Measurements from ENCODE around the gene NRSN1. TPM values are rescaled to one million over a fixed set of nuclear protein-coding genes. Genes with fewer than 3 reads are reported as not detected.

Gene NRSN1
- total RNA-seq, 4 donors from 2014 or later: 0.35 TPM; not detected in 3

- Histone ChIP-seq H3K4me3 (no peak overlapping the region), H3K36me3 (no peaks in the 10 kb centered on the region), H3K4me1 (no peaks in the 10 kb centered on the region), H3K9me3 (no peaks in the 10 kb centered on the region), H3K27me3 (no peaks in the 10 kb centered on the region), H3K27ac (no peak overlapping the region)
- intact Hi-C loops (cut with DNase I; ENCODE audit: low total_unique reads): no loop called here
- TF ChIP-seq POLR2A (IDR thresholded peaks at IDR 0.05): no peak
- TF ChIP-seq, protein P1, sequence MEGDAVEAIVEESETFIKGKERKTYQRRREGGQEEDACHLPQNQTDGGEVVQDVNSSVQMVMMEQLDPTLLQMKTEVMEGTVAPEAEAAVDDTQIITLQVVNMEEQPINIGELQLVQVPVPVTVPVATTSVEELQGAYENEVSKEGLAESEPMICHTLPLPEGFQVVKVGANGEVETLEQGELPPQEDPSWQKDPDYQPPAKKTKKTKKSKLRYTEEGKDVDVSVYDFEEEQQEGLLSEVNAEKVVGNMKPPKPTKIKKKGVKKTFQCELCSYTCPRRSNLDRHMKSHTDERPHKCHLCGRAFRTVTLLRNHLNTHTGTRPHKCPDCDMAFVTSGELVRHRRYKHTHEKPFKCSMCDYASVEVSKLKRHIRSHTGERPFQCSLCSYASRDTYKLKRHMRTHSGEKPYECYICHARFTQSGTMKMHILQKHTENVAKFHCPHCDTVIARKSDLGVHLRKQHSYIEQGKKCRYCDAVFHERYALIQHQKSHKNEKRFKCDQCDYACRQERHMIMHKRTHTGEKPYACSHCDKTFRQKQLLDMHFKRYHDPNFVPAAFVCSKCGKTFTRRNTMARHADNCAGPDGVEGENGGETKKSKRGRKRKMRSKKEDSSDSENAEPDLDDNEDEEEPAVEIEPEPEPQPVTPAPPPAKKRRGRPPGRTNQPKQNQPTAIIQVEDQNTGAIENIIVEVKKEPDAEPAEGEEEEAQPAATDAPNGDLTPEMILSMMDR (IDR thresholded peaks at IDR 0.05): no peak
- no peak for DNase-seq
These were observed 20.8 kb upstream of the NRSN1 start for GRCh38 chr6:24105191-24105590.

GRCh38 chr6:24106291-24106690, 19.7 kb upstream of the NRSN1 start:
- intact Hi-C loops (cut with DNase I; ENCODE audit: low total_unique reads): no loop called here
- H3K9me3 ChIP-seq: no peaks in the 10 kb centered on the region
- H3K27me3 ChIP-seq: no peaks in the 10 kb centered on the region
- no peak overlapping the region for H3K4me3 ChIP-seq
- no peaks in the 10 kb centered on the region for H3K4me1 ChIP-seq
- TF ChIP-seq, protein P1 (IDR thresholded peaks at IDR 0.05): no peak
- TF ChIP-seq POLR2A (IDR thresholded peaks at IDR 0.05): no peak
- DNase-seq: no peak
- H3K27ac ChIP-seq: no peak overlapping the region
- H3K36me3 ChIP-seq: no peaks in the 10 kb centered on the region

- no peaks in the 10 kb centered on the region for H3K9me3 ChIP-seq
- TF ChIP-seq, protein P1 (IDR thresholded peaks at IDR 0.05): no peak
- no peak overlapping the region for H3K27ac ChIP-seq
- no peaks in the 10 kb centered on the region for H3K27me3 ChIP-seq
- H3K36me3 ChIP-seq: no peaks in the 10 kb centered on the region
- intact Hi-C loops (cut with DNase I; ENCODE audit: low total_unique reads): no loop called here
- H3K4me3 ChIP-seq: no peak overlapping the region
- DNase-seq: no peak
- H3K4me1 ChIP-seq: no peaks in the 10 kb centered on the region
These were observed 18.7 kb upstream of the NRSN1 start for GRCh38 chr6:24107294-24107693.

GRCh38 chr6:24108056-24108455, 18.0 kb upstream of the NRSN1 start:
- H3K4me1 ChIP-seq: no peaks in the 10 kb centered on the region
- no peaks in the 10 kb centered on the region for H3K36me3 ChIP-seq
- no peaks in the 10 kb centered on the region for H3K27me3 ChIP-seq
- no peak overlapping the region for H3K27ac ChIP-seq
- no peak for DNase-seq
- no peaks in the 10 kb centered on the region for H3K9me3 ChIP-seq
- no peak for TF ChIP-seq POLR2A (IDR thresholded peaks at IDR 0.05)
- TF ChIP-seq, protein P1 (IDR thresholded peaks at IDR 0.05): no peak
- intact Hi-C loops (cut with DNase I; ENCODE audit: low total_unique reads): no loop called here
- no peak overlapping the region for H3K4me3 ChIP-seq

DNA sequence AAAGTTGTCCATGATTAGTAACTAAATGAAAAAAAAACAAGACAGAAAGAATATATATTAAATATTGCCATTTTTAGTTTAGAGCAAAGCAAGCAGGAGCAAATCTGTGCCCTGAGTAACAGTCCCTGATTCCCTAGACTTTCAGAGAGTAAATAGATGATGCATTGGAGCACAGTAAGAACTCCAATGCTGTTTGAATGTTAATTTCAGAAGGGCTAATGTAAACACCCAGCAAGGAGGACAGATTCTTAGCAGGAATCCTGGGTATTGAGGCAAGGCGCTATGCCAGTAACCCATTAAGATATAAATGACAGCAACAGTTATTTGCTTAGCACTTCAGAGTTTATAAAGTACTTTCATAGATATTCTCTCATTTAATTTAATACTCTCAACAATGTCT, 15.6 kb upstream of the NRSN1 start:
- Histone ChIP-seq H3K4me1 (no peaks in the 10 kb centered on the region), H3K27ac (no peak overlapping the region), H3K4me3 (no peak overlapping the region), H3K9me3 (no peaks in the 10 kb centered on the region), H3K36me3 (no peaks in the 10 kb centered on the region), H3K27me3 (no peaks in the 10 kb centered on the region)
- intact Hi-C loops (cut with DNase I; ENCODE audit: low total_unique reads): no loop called here
- TF ChIP-seq, protein P1 (IDR thresholded peaks at IDR 0.05): no peak
- TF ChIP-seq POLR2A (IDR thresholded peaks at IDR 0.05): no peak
- no peak for DNase-seq
